DND-41 (cell line): ENCODE measurements around the gene ZNF662.

Experiments used
- ATAC-seq: fragments of 200-7000 bp; cut with Tn5 transposase; 3 replicates; pipeline ENCODE4 v1.9.1; 2021; ENCODE audit warnings: low read depth; ENCODE audit not compliant: insufficient read depth
- DNase-seq: peaks from one replicate; pipeline ENCODE4 v3.0.0-alpha.2; 2020
- H2AFZ ChIP-seq: 2 replicates; pipeline ENCODE4 v1.6.0; 2012; ENCODE audit warnings: low read depth, low read length
- H3K27ac ChIP-seq: 2 replicates; pipeline ENCODE4 v1.5.1; 2012; ENCODE audit warnings: low read length, inconsistent platforms
- H3K27me3 ChIP-seq: fragments of 200-600 bp; sonication (generic); 2 replicates; pipeline ENCODE4 v1.6.0; 2012; ENCODE audit warnings: low read length, mild to moderate bottlenecking, inconsistent platforms; ENCODE audit not compliant: insufficient read depth, poor library complexity
- H3K36me3 ChIP-seq: 2 replicates; pipeline ENCODE4 v1.5.1; 2012; ENCODE audit warnings: low read length, inconsistent platforms; ENCODE audit not compliant: insufficient read depth
- H3K4me1 ChIP-seq: 2 replicates; pipeline ENCODE4 v1.5.1; 2012; ENCODE audit warnings: mild to moderate bottlenecking, low read length; ENCODE audit not compliant: insufficient read depth
- H3K4me2 ChIP-seq: 2 replicates; pipeline ENCODE4 v1.6.0; 2012; ENCODE audit warnings: mild to moderate bottlenecking, moderate library complexity, low read length, inconsistent platforms; ENCODE audit not compliant: insufficient read depth
- H3K4me3 ChIP-seq, 2 experiments: fragments of 200-600 bp in 1 of 2; shearing (Covaris generic) in 1 of 2; 2 replicates each; pipeline ENCODE4 v1.5.1; 2012 to 2016; ENCODE audit warnings: inconsistent platforms in 2 of 2, low read length in 2 of 2, mild to moderate bottlenecking in 2 of 2, low read depth in 1 of 2, moderate library complexity in 1 of 2
- H3K79me2 ChIP-seq: 2 replicates; pipeline ENCODE4 v1.6.0; 2012; ENCODE audit warnings: low read length, inconsistent platforms; ENCODE audit not compliant: insufficient read depth
- H3K9ac ChIP-seq: 2 replicates; pipeline ENCODE4 v1.6.0; 2012; ENCODE audit warnings: low read depth, mild to moderate bottlenecking, inconsistent platforms, low read length, moderate library complexity
- H3K9me3 ChIP-seq: 2 replicates; pipeline ENCODE4 v1.5.1; 2012; ENCODE audit warnings: low read length, moderate library complexity, mild to moderate bottlenecking, inconsistent platforms; ENCODE audit not compliant: insufficient read depth, severe bottlenecking
- H4K20me1 ChIP-seq: 2 replicates; pipeline ENCODE4 v1.6.0; 2012; ENCODE audit warnings: low read length; ENCODE audit not compliant: insufficient read depth
- CTCF ChIP-seq: IDR thresholded peaks from 2 replicates; pipeline ENCODE4 v1.5.1; 2012; ENCODE audit warnings: borderline replicate concordance, low read length, moderate library complexity, mild to moderate bottlenecking; ENCODE audit not compliant: poor library complexity, severe bottlenecking; ENCODE audit errors: extremely low read depth
- EZH2 ChIP-seq: IDR thresholded peaks from 3 replicates; pipeline ENCODE4 v1.6.1; 2012; ENCODE audit warnings: borderline replicate concordance, low read depth, mild to moderate bottlenecking, moderate library complexity, low read length, inconsistent platforms; ENCODE audit not compliant: severe bottlenecking

The ZNF662 gene

GRCh38 chr3:42934111-42934510, 28.2 kb downstream of the ZNF662 start:
- no peak for ATAC-seq
- H3K9me3 ChIP-seq = no peaks in the 10 kb centered on the region
- no peaks in the 10 kb centered on the region for H3K79me2 ChIP-seq
- no peak for TF ChIP-seq CTCF
- TF ChIP-seq EZH2 = no peak
- no peak overlapping the region for H2AFZ ChIP-seq
- no peaks in the 10 kb centered on the region for H3K4me1 ChIP-seq
- H3K27me3 ChIP-seq = no peaks in the 10 kb centered on the region
- no peaks in the 10 kb centered on the region for H4K20me1 ChIP-seq
- DNase-seq = no peak
- no peak overlapping the region for H3K27ac ChIP-seq
- H3K9ac ChIP-seq = no peak overlapping the region
- no peaks in the 10 kb centered on the region for H3K36me3 ChIP-seq
- no peak overlapping the region for H3K4me2 ChIP-seq
- no peak overlapping the region for H3K4me3 ChIP-seq

- H3K9me3 ChIP-seq = no peaks in the 10 kb centered on the region
- DNase-seq = no peak
- TF ChIP-seq EZH2 (no peak), CTCF (no peak)
- no peak overlapping the region for H3K4me2 ChIP-seq
- no peaks in the 10 kb centered on the region for H3K79me2 ChIP-seq
- H3K4me1 ChIP-seq = no peaks in the 10 kb centered on the region
- H3K9ac ChIP-seq = no peak overlapping the region
- H3K27ac ChIP-seq = no peak overlapping the region
- no peaks in the 10 kb centered on the region for H3K27me3 ChIP-seq
- no peak overlapping the region for H3K4me3 ChIP-seq
- no peak for ATAC-seq
- no peak overlapping the region for H2AFZ ChIP-seq
- no peaks in the 10 kb centered on the region for H4K20me1 ChIP-seq
- H3K36me3 ChIP-seq = no peaks in the 10 kb centered on the region
Observed at GRCh38 chr3:42934910-42935309, 29.0 kb downstream of the ZNF662 start.

GRCh38 chr3:42935472-42935871, 29.5 kb downstream of the ZNF662 start:
- no peaks in the 10 kb centered on the region for H4K20me1 ChIP-seq
- no peaks in the 10 kb centered on the region for H3K4me1 ChIP-seq
- no peaks in the 10 kb centered on the region for H3K9me3 ChIP-seq
- no peak for TF ChIP-seq CTCF
- TF ChIP-seq EZH2 = no peak
- no peak overlapping the region for H3K9ac ChIP-seq
- H3K36me3 ChIP-seq = no peaks in the 10 kb centered on the region
- no peaks in the 10 kb centered on the region for H3K27me3 ChIP-seq
- ATAC-seq (no peak), DNase-seq (no peak)
- H3K4me2 ChIP-seq = no peak overlapping the region
- H3K4me3 ChIP-seq = no peak overlapping the region
- no peak overlapping the region for H2AFZ ChIP-seq
- H3K79me2 ChIP-seq = no peaks in the 10 kb centered on the region
- H3K27ac ChIP-seq = no peak overlapping the region
